GM12878 (cell line): Measurements from ENCODE around the gene CTNS. TPM values are rescaled to one million over a fixed set of nuclear protein-coding genes. Genes with fewer than 3 reads are reported as not detected.

Source experiments
- ATAC-seq: fragments of 200-7000 bp; cut with Tn5 transposase; 3 replicates; pipeline ENCODE4 v1.9.1; 2020; ENCODE audit warnings: mild to moderate bottlenecking, moderate library complexity
- BruUV-seq: library from RNA; stranded (reverse); fragments of 400-500 nt; replicated peaks from 2 replicates; lab custom pipeline; 2021; lab: Mats Ljungman, UMichigan
- CTCF ChIA-PET: fragments of 300-600 bp; sonication (Branson Sonifier 250); formaldehyde crosslinking; extraction: SDS; loops from one replicate; lab custom pipeline; 2021; ENCODE audit warnings: inconsistent platforms; lab: Yijun Ruan, JAX
- POLR2A ChIA-PET: fragments of 350-600 bp; formaldehyde crosslinking; extraction: SDS; loops from one replicate; lab custom pipeline; 2021; ENCODE audit warnings: inconsistent platforms; lab: Charles Lee
- RAD21 ChIA-PET: fragments of 300-600 bp; sonication (Branson Sonifier 250); formaldehyde crosslinking; loops from one replicate; lab custom pipeline; 2023; ENCODE audit warnings: antibody characterized with exemption; ENCODE audit not compliant: unreplicated experiment; lab: Charles Lee
- SMC1A ChIA-PET: fragments of 300-600 bp; sonication (Branson Sonifier 250); formaldehyde crosslinking; loops from one replicate; lab custom pipeline; 2023; ENCODE audit not compliant: unreplicated experiment, uncharacterized antibody; lab: Charles Lee
- DNase-seq: peaks from one replicate; pipeline ENCODE4 v3.0.0-alpha.2; 2011; ENCODE audit warnings: low read depth, low spot score
- FAIRE-seq: peaks from 3 replicates; lab custom pipeline; 2011; peaks lifted over from hg19 to GRCh38; lab: Jason Lieb, UNC
- H2AFZ ChIP-seq: 2 replicates; pipeline ENCODE4 v1.6.0; 2011; ENCODE audit warnings: low read depth, low read length, control low read depth; ENCODE audit not compliant: control insufficient read depth
- H3K27ac ChIP-seq: 2 replicates; pipeline ENCODE4 v1.5.1; 2011; ENCODE audit warnings: control low read depth; ENCODE audit not compliant: control insufficient read depth, insufficient read depth
- H3K27me3 ChIP-seq, 2 experiments: replicated peaks in 1 of 2; 2 replicates each; pipeline versions ENCODE4 v1.6.0 to v1.6.1; 2011; ENCODE audit warnings: low read length in 1 of 2; ENCODE audit not compliant: control insufficient read depth in 2 of 2, insufficient read depth in 2 of 2
- H3K36me3 ChIP-seq, 2 experiments: 2 replicates each; pipeline ENCODE4 v1.5.1; 2011; ENCODE audit warnings: low read length in 1 of 2; ENCODE audit not compliant: control insufficient read depth in 2 of 2, insufficient read depth in 2 of 2
- H3K4me1 ChIP-seq: 2 replicates; pipeline ENCODE4 v1.6.1; 2011; ENCODE audit warnings: mild to moderate bottlenecking, low read length, moderate library complexity, mixed read lengths; ENCODE audit not compliant: control insufficient read depth, insufficient read depth
- H3K4me2 ChIP-seq: 2 replicates; pipeline ENCODE4 v1.6.0; 2011; ENCODE audit warnings: control low read depth; ENCODE audit not compliant: control insufficient read depth, insufficient read depth
- H3K4me3 ChIP-seq: fragments of 200-600 bp; sonication (generic); 2 replicates; pipeline ENCODE4 v1.5.1; 2016
- H3K79me2 ChIP-seq: 2 replicates; pipeline ENCODE4 v1.6.0; 2011; ENCODE audit warnings: low read length; ENCODE audit not compliant: control insufficient read depth, insufficient read depth
- H3K9ac ChIP-seq: 2 replicates; pipeline ENCODE4 v1.8.0; 2011; ENCODE audit warnings: low read length, control low read depth, mixed read lengths; ENCODE audit not compliant: control insufficient read depth, insufficient read depth
- H3K9me3 ChIP-seq: replicated peaks from 3 replicates; pipeline ENCODE4 v1.5.1; 2011; ENCODE audit warnings: mild to moderate bottlenecking, low read length; ENCODE audit not compliant: control insufficient read depth, insufficient read depth
- H4K20me1 ChIP-seq: 2 replicates; pipeline ENCODE4 v1.6.0; 2011; ENCODE audit not compliant: control insufficient read depth, insufficient read depth
- ATF3 ChIP-seq: IDR thresholded peaks from 2 replicates; pipeline ENCODE4 v1.6.1; 2011; ENCODE audit warnings: low read depth, mild to moderate bottlenecking, low read length, moderate library complexity, borderline replicate concordance; ENCODE audit errors: extremely low read depth
- KDM1A ChIP-seq: fragments of 200-600 bp; sonication (generic); IDR thresholded peaks from 2 replicates; pipeline ENCODE4 v1.6.1; 2016; ENCODE audit warnings: borderline replicate concordance
- SRF ChIP-seq, 2 experiments: IDR thresholded peaks; 2 replicates each; pipeline ENCODE4 v1.6.1; 2011; ENCODE audit warnings: low read depth in 2 of 2, low read length in 2 of 2, mild to moderate bottlenecking in 1 of 2, moderate library complexity in 1 of 2
- WGBS: methylation state at CpG from one replicate; pipeline ENCODE4 v1.1.6; 2016; ENCODE audit warnings: low lambda C conversion rate; ENCODE audit not compliant: insufficient replicate concordance, insufficient coverage; ENCODE audit errors: missing lambda C conversion rate; 5-methylcytosine and 5-hydroxymethylcytosine counted together
- in situ Hi-C: fragments of 300-500 bp; cut with MboI; formaldehyde crosslinking; loops from 9 replicates; pipeline ENCODE4 v1.14.3; 2018; ENCODE audit warnings: mixed read lengths
- intact Hi-C: fragments of 100-400 bp; cut with micrococcal nuclease; formaldehyde crosslinking; loops from one replicate; pipeline ENCODE4 v1.14.2; 2022; ENCODE audit not compliant: unreplicated experiment
- polyA plus RNA-seq, 11 experiments: library from polyadenylated mRNA; depleted of rRNA in 4 of 11; unstranded in 6 of 11; stranded (reverse) in 5 of 11; fragments of >200 nt; fragmentation: Nextera tagmentation in 4 of 11; fragmentation: Illumina TruSeq in 1 of 11; extraction: Ambion mirVana in 4 of 11; extraction: Trizol in 1 of 11; gene quantifications; 1 replicate in 1 of 11; 2 replicates in 10 of 11; pipeline versions ENCODE4 v1.2.1 to v1.2.3, GENCODE V29; 2011 to 2016; ENCODE audit warnings: inconsistent platforms in 2 of 11, missing spikeins in 2 of 11, low read depth in 1 of 11
- total RNA-seq, 4 experiments: library from RNA; depleted of rRNA in 3 of 4; stranded (reverse); fragments of >200 nt in 3 of 4; fragmentation: Illumina TruSeq in 1 of 4; extraction: Trizol in 1 of 4; gene quantifications; 2 replicates each; pipeline versions ENCODE4 v1.2.1 to v1.2.3, GENCODE V29; 2013 to 2021
- TF ChIP-seq, protein P1 (sequence below): fragments of 450-650 bp; formaldehyde crosslinking; IDR thresholded peaks from 2 replicates; pipeline ENCODE4 v1.4.0; 2020; ENCODE audit warnings: mild to moderate bottlenecking, moderate library complexity

CTNS gene
- total and polyA plus RNA-seq, 10 of the 15 experiments (the other 5 are each of a cell fraction or from before 2014, with no cell fraction given), result 0.92 to 10.7 (median 6.4) TPM

- H3K36me3 ChIP-seq, result no peaks in the 10 kb centered on the region
- TF ChIP-seq KDM1A (no peak), ATF3 (no peak), SRF (IDR thresholded peaks at IDR 0.05; ENCODE audit: low read depth in 2 of 2, low read length in 2 of 2) (no peak)
- TF ChIP-seq, protein P1, sequence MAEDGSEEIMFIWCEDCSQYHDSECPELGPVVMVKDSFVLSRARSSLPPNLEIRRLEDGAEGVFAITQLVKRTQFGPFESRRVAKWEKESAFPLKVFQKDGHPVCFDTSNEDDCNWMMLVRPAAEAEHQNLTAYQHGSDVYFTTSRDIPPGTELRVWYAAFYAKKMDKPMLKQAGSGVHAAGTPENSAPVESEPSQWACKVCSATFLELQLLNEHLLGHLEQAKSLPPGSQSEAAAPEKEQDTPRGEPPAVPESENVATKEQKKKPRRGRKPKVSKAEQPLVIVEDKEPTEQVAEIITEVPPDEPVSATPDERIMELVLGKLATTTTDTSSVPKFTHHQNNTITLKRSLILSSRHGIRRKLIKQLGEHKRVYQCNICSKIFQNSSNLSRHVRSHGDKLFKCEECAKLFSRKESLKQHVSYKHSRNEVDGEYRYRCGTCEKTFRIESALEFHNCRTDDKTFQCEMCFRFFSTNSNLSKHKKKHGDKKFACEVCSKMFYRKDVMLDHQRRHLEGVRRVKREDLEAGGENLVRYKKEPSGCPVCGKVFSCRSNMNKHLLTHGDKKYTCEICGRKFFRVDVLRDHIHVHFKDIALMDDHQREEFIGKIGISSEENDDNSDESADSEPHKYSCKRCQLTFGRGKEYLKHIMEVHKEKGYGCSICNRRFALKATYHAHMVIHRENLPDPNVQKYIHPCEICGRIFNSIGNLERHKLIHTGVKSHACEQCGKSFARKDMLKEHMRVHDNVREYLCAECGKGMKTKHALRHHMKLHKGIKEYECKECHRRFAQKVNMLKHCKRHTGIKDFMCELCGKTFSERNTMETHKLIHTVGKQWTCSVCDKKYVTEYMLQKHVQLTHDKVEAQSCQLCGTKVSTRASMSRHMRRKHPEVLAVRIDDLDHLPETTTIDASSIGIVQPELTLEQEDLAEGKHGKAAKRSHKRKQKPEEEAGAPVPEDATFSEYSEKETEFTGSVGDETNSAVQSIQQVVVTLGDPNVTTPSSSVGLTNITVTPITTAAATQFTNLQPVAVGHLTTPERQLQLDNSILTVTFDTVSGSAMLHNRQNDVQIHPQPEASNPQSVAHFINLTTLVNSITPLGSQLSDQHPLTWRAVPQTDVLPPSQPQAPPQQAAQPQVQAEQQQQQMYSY (CRISPR knock-in tag), result no peak
- no TSS peak for BruUV-seq
- 94% methylated on average over 4 of the region's 4 CpGs for WGBS
- no peaks in the 10 kb centered on the region for H3K27me3 ChIP-seq
- FAIRE-seq (no peak), DNase-seq (no peak), ATAC-seq (no peak)
- POLR2A ChIA-PET, result no interaction called here
- peaks cover 11% of the 10 kb centered on the region for H3K79me2 ChIP-seq
- no peak overlapping the region for H3K4me3 ChIP-seq
- no peak overlapping the region for H2AFZ ChIP-seq
- RAD21 ChIA-PET, result interaction anchor here (2.0 kb wide), 1 partner anchor 13 kb away, joined by 5 read pairs; no protein-coding TSS in a partner anchor
- H4K20me1 ChIP-seq, result no peaks in the 10 kb centered on the region
- H3K4me1 ChIP-seq, result peaks cover 25% of the 10 kb centered on the region
- H3K27ac ChIP-seq, result no peak overlapping the region
- intact Hi-C loops (no loop called here), in situ Hi-C loops (no loop called here)
- H3K9me3 ChIP-seq, result peaks cover 15% of the 10 kb centered on the region; the same call in 2 of the 3 replicates
- H3K4me2 ChIP-seq, result no peak overlapping the region
- no peak overlapping the region for H3K9ac ChIP-seq
- CTCF ChIA-PET, result no interaction called here
- SMC1A ChIA-PET, result no interaction called here
Measured at GRCh38 chr17:3698139-3698538, 61.6 kb downstream of the CTNS start.
